HG03439 (cell line): Measurements from ENCODE around the gene BRMS1L.
"Not testable (repeated sequence)": the region's sequence is repeated elsewhere in the genome, so short reads cannot be mapped to it uniquely, and the experiment has no call there.

Experiments
- ATAC-seq: cut with Tn5 transposase; IDR thresholded peaks from one replicate; pipeline ENCODE4 v1.9.1; 2021; ENCODE audit warnings: mild to moderate bottlenecking, moderate library complexity; ENCODE audit not compliant: unreplicated experiment

BRMS1L gene

GRCh38 chr14:35826218-35826951 is at the start of gene BRMS1L:
BRMS1L (plus strand) TSS chr14:35826338; CDS start chr14:35826517, 179 bp downstream.
- ATAC-seq = peak; percentile 96

GRCh38 chr14:35776823-35777222 is 49.3 kb upstream of the BRMS1L start:
- no peak for ATAC-seq

- not testable (repeated sequence) for ATAC-seq
Observed at GRCh38 chr14:35777550-35777949, 48.6 kb upstream of the BRMS1L start.

GRCh38 chr14:35779368-35779767 is 46.8 kb upstream of the BRMS1L start:
- ATAC-seq = no peak

GRCh38 chr14:35783699-35784098 is 42.4 kb upstream of the BRMS1L start:
- no peak for ATAC-seq

GRCh38 chr14:35786856-35787255 is 39.3 kb upstream of the BRMS1L start:
- ATAC-seq = no peak

GRCh38 chr14:35789651-35790050 is 36.5 kb upstream of the BRMS1L start:
- ATAC-seq = no peak

- ATAC-seq = no peak
Observed at GRCh38 chr14:35797796-35798195, 28.3 kb upstream of the BRMS1L start.

- no peak for ATAC-seq
Observed at GRCh38 chr14:35806006-35806907, 19.9 kb upstream of the BRMS1L start.

- no peak for ATAC-seq
Observed at GRCh38 chr14:35807131-35807961, 18.8 kb upstream of the BRMS1L start.

- no peak for ATAC-seq
Observed at GRCh38 chr14:35808076-35808637, 18.0 kb upstream of the BRMS1L start.

GRCh38 chr14:35808638-35809563 is 17.2 kb upstream of the BRMS1L start, which contains the start of gene RALGAPA1:
RALGAPA1 (minus strand) TSS chr14:35809295; CDS start chr14:35808835, 460 bp downstream.
- peak; percentile 96 for ATAC-seq

- no peak for ATAC-seq
Observed at GRCh38 chr14:35809597-35809996, 16.5 kb upstream of the BRMS1L start.

- no peak for ATAC-seq
Observed at GRCh38 chr14:35810963-35811362, 15.2 kb upstream of the BRMS1L start.

GRCh38 chr14:35814371-35815005 is 11.7 kb upstream of the BRMS1L start:
- ATAC-seq = no peak

- no peak for ATAC-seq
Observed at GRCh38 chr14:35818346-35819115, 7.6 kb upstream of the BRMS1L start.

GRCh38 chr14:35819591-35820540 is 6.3 kb upstream of the BRMS1L start:
- no peak for ATAC-seq
